ENCODE results near the gene NLRP13.

- TF ChIP-seq CTCF (conservative IDR thresholded peaks at IDR 0.05; ENCODE audit: low read depth, low read length), result no peak
- TF ChIP-seq BHLHE40 (IDR thresholded peaks at IDR 0.05; ENCODE audit: low read depth, low read length), result no peak
- TF ChIP-seq MAZ (IDR thresholded peaks at IDR 0.05; ENCODE audit: borderline replicate concordance, low read depth, low read length), result no peak
- TF ChIP-seq POLR2A (IDR thresholded peaks at IDR 0.05; ENCODE audit: low read depth, low read length), result no peak
- TF ChIP-seq RFX5 (IDR thresholded peaks at IDR 0.05; ENCODE audit: low read depth, low read length), result no peak
- TF ChIP-seq FOS (IDR thresholded peaks at IDR 0.05; ENCODE audit: low read depth, low read length), result no peak
- TF ChIP-seq CEBPB (IDR thresholded peaks at IDR 0.05; ENCODE audit: low read depth, low read length), result no peak
- TF ChIP-seq SMC3 (IDR thresholded peaks at IDR 0.05; ENCODE audit: low read depth, low read length), result no peak
- TF ChIP-seq USF2 (IDR thresholded peaks at IDR 0.05; ENCODE audit: low read depth, low read length), result no peak
- no peak for TF ChIP-seq MXI1 (IDR thresholded peaks at IDR 0.05; ENCODE audit: borderline replicate concordance, low read depth, low read length)
- TF ChIP-seq CHD1 (IDR thresholded peaks at IDR 0.05; ENCODE audit: low read depth, low read length), result no peak
- TF ChIP-seq, protein P1, sequence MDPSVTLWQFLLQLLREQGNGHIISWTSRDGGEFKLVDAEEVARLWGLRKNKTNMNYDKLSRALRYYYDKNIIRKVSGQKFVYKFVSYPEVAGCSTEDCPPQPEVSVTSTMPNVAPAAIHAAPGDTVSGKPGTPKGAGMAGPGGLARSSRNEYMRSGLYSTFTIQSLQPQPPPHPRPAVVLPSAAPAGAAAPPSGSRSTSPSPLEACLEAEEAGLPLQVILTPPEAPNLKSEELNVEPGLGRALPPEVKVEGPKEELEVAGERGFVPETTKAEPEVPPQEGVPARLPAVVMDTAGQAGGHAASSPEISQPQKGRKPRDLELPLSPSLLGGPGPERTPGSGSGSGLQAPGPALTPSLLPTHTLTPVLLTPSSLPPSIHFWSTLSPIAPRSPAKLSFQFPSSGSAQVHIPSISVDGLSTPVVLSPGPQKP (IDR thresholded peaks at IDR 0.05; ENCODE audit: borderline replicate concordance, low read depth, low read length), result no peak
- TF ChIP-seq RAD21 (IDR thresholded peaks at IDR 0.05; ENCODE audit: low read length), result no peak
These were observed 7.1 kb upstream of the NLRP13 start for GRCh38 chr19:55939206-55939605.
